ENCODE data around the gene GOLGA6L26. TPM values are rescaled to one million over a fixed set of nuclear protein-coding genes. Genes with fewer than 3 reads are reported as not detected.
"Not testable (repeated sequence)": the region's sequence is repeated elsewhere in the genome, so short reads cannot be mapped to it uniquely, and the experiment has no call there.

The GOLGA6L26 gene
- total and polyA plus RNA-seq, 2 of the 13 experiments (the other 11 are each of a cell fraction or from before 2014, with no cell fraction given): not detected

DNA sequence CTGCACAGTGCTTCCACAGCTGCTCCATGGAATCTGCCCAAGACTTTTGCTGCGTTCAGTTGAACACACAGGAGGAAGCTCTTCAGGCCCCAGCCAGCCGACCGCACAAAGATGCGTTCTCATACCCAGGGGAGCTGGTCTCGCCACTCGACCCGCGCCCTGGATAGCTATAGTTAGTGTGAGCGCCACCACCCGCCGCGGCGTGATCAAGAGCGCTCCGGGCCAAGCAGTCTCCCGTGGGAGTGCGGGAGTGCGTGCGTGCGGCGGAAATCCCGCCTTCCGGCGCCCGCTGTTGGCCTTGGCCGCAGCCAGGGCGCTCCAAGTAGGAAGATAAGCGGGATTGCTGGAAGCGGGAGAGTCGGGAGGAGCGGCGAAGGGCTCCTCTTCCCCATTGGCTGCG, 30.8 kb downstream of the GOLGA6L26 start:
- H3K9ac ChIP-seq (ENCODE audit: insufficient read depth, low read depth, low read length); BruUV-seq (replicated peaks); H3K4me1 ChIP-seq (ENCODE audit: insufficient read depth, low read length); H4K20me1 ChIP-seq (ENCODE audit: insufficient read depth, low read length); H3K79me2 ChIP-seq (ENCODE audit: insufficient read depth, low read length); FAIRE-seq; DNase-seq (ENCODE audit: low spot score); H3K4me2 ChIP-seq (ENCODE audit: low read depth, low read length); H3K36me3 ChIP-seq (replicated peaks in 1 of 2; ENCODE audit: control insufficient read depth in 1 of 2, insufficient read depth in 2 of 2, low read length in 2 of 2); in situ Hi-C loops (cut with HindIII; ENCODE audit: extremely low pct_ligation_motif_present, low pct_unique_long_range_greater_than_20kb); intact Hi-C loops (cut with micrococcal nuclease; ENCODE audit: unreplicated experiment); H3K27ac ChIP-seq (ENCODE audit: extremely low read length, insufficient read depth, low read length); H3K4me3 ChIP-seq (replicated peaks in 1 of 3; ENCODE audit: insufficient read depth in 1 of 3, low read depth in 2 of 3, low read length in 3 of 3); H2AFZ ChIP-seq (ENCODE audit: low read length); H3K27me3 ChIP-seq (ENCODE audit: control insufficient read depth in 1 of 2, insufficient read depth in 2 of 2, low read length in 2 of 2); CTCF ChIA-PET (ENCODE audit: low intra/inter-chr PET ratio, low total read pairs); H3K9me3 ChIP-seq (ENCODE audit: low read length); POLR2A ChIA-PET: not testable (repeated sequence)
- ATAC-seq: peak; percentile 59
- no CpG with 5 or more reads among the region's 33 CpGs for WGBS (ENCODE audit: low lambda C conversion rate)

Small RNA genes within 50 kb of the gene (small RNA-seq; reads per million reads assigned to genes)
- 0 reads per million in 3 experiments for gene RN7SL536P (ENCODE audit: insufficient read depth in 2 of 3, insufficient read length in 3 of 3, low read depth in 2 of 3, low replicate concordance in 1 of 3)

Other genes with a start within 250 kb of the GOLGA6L26 start
- not detected in 2 replicates for gene GOLGA6L1, start 197.4 kb downstream of the GOLGA6L26 start, total RNA-seq (2016; rRNA removed; fragmentation: Illumina TruSeq; extraction: Trizol)
- gene GOLGA6L1, start 197.4 kb downstream of the GOLGA6L26 start, polyA plus RNA-seq (2011; rRNA removed): not detected in 2 replicates
- 0.02 TPM in 1 of 2 replicates, not detected in the other for gene GOLGA8S, start 20.6 kb upstream of the GOLGA6L26 start, total RNA-seq (2016; rRNA removed; fragmentation: Illumina TruSeq; extraction: Trizol)
- 0.03 and 0.04 TPM in 2 replicates for gene GOLGA8S, start 20.6 kb upstream of the GOLGA6L26 start, polyA plus RNA-seq (2011; rRNA removed)
- gene GOLGA6L2, start 113.0 kb upstream of the GOLGA6L26 start, total RNA-seq (2016; rRNA removed; fragmentation: Illumina TruSeq; extraction: Trizol): not detected in 2 replicates
- gene GOLGA6L2, start 113.0 kb upstream of the GOLGA6L26 start, polyA plus RNA-seq (2011; rRNA removed): not detected in 2 replicates
- gene MKRN3, start 231.5 kb upstream of the GOLGA6L26 start, total RNA-seq (2016; rRNA removed; fragmentation: Illumina TruSeq; extraction: Trizol): 4.6 and 5.2 TPM in 2 replicates
- 2.1 and 2.4 TPM in 2 replicates for gene MKRN3, start 231.5 kb upstream of the GOLGA6L26 start, polyA plus RNA-seq (2011; rRNA removed)